ENCODE results near the gene ADGRG6.

GRCh38 chr6:142420802-142421201 is 119.0 kb downstream of the ADGRG6 start:
- no peak for TF ChIP-seq TAF1 (IDR thresholded peaks at IDR 0.05; ENCODE audit: low read depth, low read length)
- no peak for TF ChIP-seq POLR2A (IDR thresholded peaks at IDR 0.05; ENCODE audit: low read depth, low read length)
- no peak for TF ChIP-seq POLR2AphosphoS5 (IDR thresholded peaks at IDR 0.05; ENCODE audit: low read depth, low read length)
- TF ChIP-seq PAX5 (IDR thresholded peaks at IDR 0.05; ENCODE audit: insufficient read depth, low read length, severe bottlenecking) = no peak
- no peak for TF ChIP-seq SPI1 (IDR thresholded peaks at IDR 0.05; ENCODE audit: low read depth, low read length)
